Measurements from ENCODE around the gene PYY.

PYY gene

DNA sequence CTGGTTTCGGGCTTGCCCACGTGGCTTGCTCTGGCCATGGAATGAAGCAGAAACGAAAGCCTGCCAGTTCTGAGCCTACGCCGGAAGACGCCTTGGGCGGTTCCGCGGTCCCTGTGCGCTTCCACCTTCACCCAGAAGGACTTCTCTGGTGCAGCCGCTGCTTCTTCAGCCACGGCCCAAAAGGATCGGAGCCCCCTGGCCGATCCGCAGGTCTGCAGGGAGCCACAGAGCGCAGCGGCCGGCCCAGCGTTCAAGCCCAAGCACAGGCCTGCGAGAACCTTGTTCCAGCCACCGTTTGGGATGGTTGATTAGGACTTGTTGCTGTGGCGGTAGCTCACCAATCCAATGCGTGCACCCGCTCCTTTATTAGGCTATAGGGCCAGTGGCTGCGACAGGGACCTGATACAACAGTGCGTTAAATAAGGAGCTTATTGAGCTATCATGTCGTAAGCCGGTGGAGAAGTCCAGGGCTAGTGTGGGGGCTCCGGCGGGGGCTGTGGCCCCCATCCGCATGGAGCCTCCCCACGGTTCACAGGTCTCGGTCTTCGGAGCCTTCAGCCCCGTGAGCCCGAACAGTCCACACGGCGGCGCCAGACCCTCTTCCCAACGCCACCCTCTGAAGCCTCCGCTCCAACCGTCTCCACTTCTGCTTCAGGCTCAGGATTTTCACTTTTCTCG, 36.3 kb downstream of the PYY start:
- TF ChIP-seq ZFX (IDR thresholded peaks at IDR 0.05) (no peak), CTCF (conservative IDR thresholded peaks at IDR 0.05) (no peak)
- H3K27ac ChIP-seq = no peak overlapping the region

DNA sequence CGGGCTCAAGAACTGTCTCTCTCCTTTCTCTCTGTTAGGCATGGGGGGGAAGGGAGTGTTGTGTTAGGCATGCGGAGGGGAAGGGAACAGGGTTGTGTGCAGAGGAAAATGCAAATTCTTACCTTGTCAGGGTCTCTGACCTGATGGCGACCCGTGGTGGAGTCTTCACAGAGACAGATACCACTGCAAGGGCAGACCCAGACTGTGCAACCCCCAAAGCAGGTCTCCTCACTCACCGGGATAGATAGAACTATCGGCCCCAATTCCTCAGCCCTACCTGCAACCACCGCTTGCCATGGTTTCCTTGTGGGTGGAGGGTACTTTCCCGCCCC, 36.8 kb downstream of the PYY start:
- no peak overlapping the region for H3K27ac ChIP-seq
- no peak for TF ChIP-seq ZFX (IDR thresholded peaks at IDR 0.05)

DNA sequence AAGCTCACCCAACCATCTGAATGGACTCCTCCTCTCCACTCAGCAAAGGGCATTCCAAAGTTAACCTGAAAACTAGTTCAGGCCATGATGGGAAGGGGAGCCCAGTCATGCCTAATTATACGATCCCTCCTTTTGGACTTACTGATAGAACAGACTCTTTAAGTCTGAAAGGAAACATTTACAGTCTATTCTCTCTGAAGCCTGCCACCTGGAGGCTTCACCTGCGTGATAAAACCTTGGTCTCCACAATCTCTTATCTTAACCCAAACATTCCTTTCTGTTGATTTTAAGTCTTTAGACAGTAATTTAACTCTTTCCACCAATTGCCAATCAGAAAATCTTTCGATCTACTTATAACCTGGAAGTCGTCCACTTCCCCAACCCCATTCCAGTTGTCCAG, 37.4 kb downstream of the PYY start:
- TF ChIP-seq ZFX (IDR thresholded peaks at IDR 0.05) (no peak), CTCF (conservative IDR thresholded peaks at IDR 0.05) (no peak)
- no peak overlapping the region for H3K27ac ChIP-seq

- TF ChIP-seq CTCF (conservative IDR thresholded peaks at IDR 0.05) = no peak
- no peak for TF ChIP-seq ZFX (IDR thresholded peaks at IDR 0.05)
- H3K27ac ChIP-seq = no peak overlapping the region
Observed at GRCh38 chr17:43915559-43915958, 38.2 kb downstream of the PYY start.

GRCh38 chr17:43914451-43914850, 39.3 kb downstream of the PYY start:
- no peak for TF ChIP-seq CTCF (conservative IDR thresholded peaks at IDR 0.05)
- no peak for TF ChIP-seq ZFX (IDR thresholded peaks at IDR 0.05)
- no peak overlapping the region for H3K27ac ChIP-seq

DNA sequence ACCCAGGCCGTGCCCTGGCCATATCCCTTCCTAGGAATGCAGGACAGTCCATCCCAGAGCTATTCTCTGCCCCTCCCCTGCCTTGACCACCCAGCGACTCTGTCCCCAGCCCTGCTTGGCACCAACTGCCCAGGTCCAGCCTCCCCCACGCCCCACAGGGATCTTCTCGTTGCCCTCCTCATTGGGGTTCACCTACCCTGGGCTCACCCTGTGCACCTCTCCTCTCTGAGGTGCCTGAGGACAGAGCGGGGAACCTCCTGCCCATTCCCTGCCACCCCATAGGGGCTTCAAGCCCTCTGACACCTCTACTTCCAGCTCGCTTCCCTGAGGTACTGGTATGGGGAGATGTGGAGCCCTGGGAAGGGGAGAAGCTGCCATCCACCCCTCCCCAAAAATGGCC, 40.2 kb downstream of the PYY start:
- TF ChIP-seq CTCF (conservative IDR thresholded peaks at IDR 0.05) (no peak), ZFX (IDR thresholded peaks at IDR 0.05) (no peak)
- H3K27ac ChIP-seq = no peak overlapping the region

DNA sequence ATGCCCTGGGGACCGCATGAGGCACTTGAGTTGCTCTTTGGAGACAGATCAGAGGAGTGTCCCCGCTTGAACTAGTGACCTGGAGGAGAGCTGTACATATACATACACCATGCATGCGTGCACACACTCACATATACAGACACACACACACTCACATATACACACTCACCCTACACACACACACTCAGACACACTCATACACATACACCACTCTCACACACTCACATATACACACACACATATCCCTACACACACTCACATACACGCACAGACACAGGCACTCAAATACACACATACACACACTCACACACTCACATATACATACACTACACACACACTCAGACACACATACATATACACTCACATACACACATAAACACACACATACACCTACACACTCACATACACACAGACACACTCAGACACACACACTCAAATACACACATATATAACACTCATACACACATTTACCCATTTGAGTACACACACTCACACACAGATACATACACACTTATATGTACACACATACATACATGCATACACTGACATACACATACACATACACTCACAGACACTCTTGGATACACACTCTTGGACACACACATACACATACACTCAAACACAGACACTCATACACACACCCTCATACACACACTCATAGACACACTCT, 41.0 kb downstream of the PYY start:
- H3K27ac ChIP-seq = no peak overlapping the region
- TF ChIP-seq ZFX (IDR thresholded peaks at IDR 0.05) = no peak
- no peak for TF ChIP-seq CTCF (conservative IDR thresholded peaks at IDR 0.05)

- TF ChIP-seq CTCF (conservative IDR thresholded peaks at IDR 0.05) (no peak), ZFX (IDR thresholded peaks at IDR 0.05) (no peak)
- no peak overlapping the region for H3K27ac ChIP-seq
Observed at GRCh38 chr17:43911904-43912303, 41.8 kb downstream of the PYY start.
